Sigmoid colon (tissue), 7 donors: ENCODE data around the gene RPH3AL. TPM values are rescaled to one million over a fixed set of nuclear protein-coding genes. Genes with fewer than 3 reads are reported as not detected.

Source experiments
- DNase-seq: peaks from one replicate; pipeline ENCODE4 v3.0.0-alpha.2; 2019
- H3K27ac ChIP-seq, 4 donors: fragments of 200-600 bp; sonication (generic); one replicate each; pipeline ENCODE4 v1.5.1; 2016 to 2019; ENCODE audit warnings: mild to moderate bottlenecking in 1 of 4
- H3K27me3 ChIP-seq, 3 donors: fragments of 200-600 bp; sonication (generic); one replicate each; pipeline ENCODE4 v1.5.1; 2019; ENCODE audit warnings: mild to moderate bottlenecking in 1 of 3
- H3K36me3 ChIP-seq, 4 donors: fragments of 200-600 bp; sonication (generic); one replicate each; pipeline ENCODE4 v1.5.1; 2016 to 2019
- H3K4me1 ChIP-seq, 4 donors: fragments of 200-600 bp; sonication (generic); one replicate each; pipeline ENCODE4 v1.5.1; 2017 to 2019
- H3K4me3 ChIP-seq, 4 donors: fragments of 200-600 bp; sonication (generic); one replicate each; pipeline ENCODE4 v1.5.1; 2017 to 2019; ENCODE audit warnings: mild to moderate bottlenecking in 2 of 4, moderate library complexity in 1 of 4
- H3K9me3 ChIP-seq, 4 donors: fragments of 200-600 bp in 3 of 4; sonication (generic) in 3 of 4; one replicate each; pipeline versions ENCODE4 v1.5.1 to v1.6.1; 2013 to 2019
- CTCF ChIP-seq, 4 experiments: fragments of 450-650 bp in 3 of 4; fragments of 200-600 bp in 1 of 4; IDR thresholded peaks; one replicate each; pipeline ENCODE4 v1.5.1; 2016 to 2019; ENCODE audit warnings: antibody characterized with exemption in 4 of 4, mild to moderate bottlenecking in 3 of 4, moderate library complexity in 2 of 4
- EP300 ChIP-seq, 4 donors: sonication (generic); formaldehyde crosslinking; IDR thresholded peaks; one replicate each; pipeline ENCODE4 v1.6.1; 2017; ENCODE audit warnings: antibody characterized with exemption in 4 of 4
- POLR2A ChIP-seq, 2 donors: fragments of 450-650 bp; IDR thresholded peaks; one replicate each; pipeline ENCODE4 v1.6.1; 2016; ENCODE audit warnings: antibody characterized with exemption in 2 of 2, mild to moderate bottlenecking in 2 of 2, moderate library complexity in 2 of 2
- POLR2AphosphoS5 ChIP-seq, 4 donors: sonication (generic); formaldehyde crosslinking; IDR thresholded peaks; one replicate each; pipeline ENCODE4 v1.6.1; 2017; ENCODE audit warnings: antibody characterized with exemption in 4 of 4
- WGBS, 2 donors: extraction: QIAGEN DNeasy Blood & Tissue Kit; methylation state at CpG; one replicate each; pipeline ENCODE4 v1.1.7; 2013; 5-methylcytosine and 5-hydroxymethylcytosine counted together
- intact Hi-C: fragments of 100-400 bp; cut with DNase I; formaldehyde crosslinking; loops from one replicate; pipeline ENCODE4 v1.15.1; 2023
- polyA plus RNA-seq, 3 donors: library from polyadenylated mRNA; stranded (reverse); fragments of 200-250 nt; gene quantifications; one replicate each; pipeline ENCODE4 v1.2.3, GENCODE V29; 2013
- total RNA-seq, 4 donors: library from RNA; depleted of rRNA; stranded (reverse); fragments of >200 nt; gene quantifications; one replicate each; pipeline ENCODE4 v1.1.0, GENCODE V29; 2016
- donor health status: healthy with polysubstance abuse.
- donor health status: Bipolar disorder and iron deficiency.
- donor health status: healthy.

Gene RPH3AL
- total and polyA plus RNA-seq, 7 donors: 1.8 to 23.1 (median 12.7) TPM

- Histone ChIP-seq H3K27ac (no peak overlapping the region), H3K27me3 (no peaks in the 10 kb centered on the region), H3K4me3 (no peak overlapping the region), H3K9me3 (no peaks in the 10 kb centered on the region), H3K36me3 (no peaks in the 10 kb centered on the region), H3K4me1 (no peaks in the 10 kb centered on the region)
- peak; percentile 29 for DNase-seq
- 91 to 97% methylated on average over 13 of the region's 13 CpGs for WGBS, 2 donors
- intact Hi-C loops: no loop called here
- TF ChIP-seq CTCF (IDR thresholded peaks at IDR 0.05): no peak
- TF ChIP-seq EP300 (IDR thresholded peaks at IDR 0.05): no peak
- no peak for TF ChIP-seq POLR2AphosphoS5 (IDR thresholded peaks at IDR 0.05)
- no peak for TF ChIP-seq POLR2A (IDR thresholded peaks at IDR 0.05)
These were observed 27.2 kb downstream of the RPH3AL start for GRCh38 chr17:325270-326009.

- H3K27ac ChIP-seq: no peak overlapping the region
- no peaks in the 10 kb centered on the region for H3K9me3 ChIP-seq
- H3K27me3 ChIP-seq: no peaks in the 10 kb centered on the region
- TF ChIP-seq POLR2AphosphoS5 (IDR thresholded peaks at IDR 0.05) (no peak), POLR2A (IDR thresholded peaks at IDR 0.05) (no peak), EP300 (IDR thresholded peaks at IDR 0.05) (no peak), CTCF (IDR thresholded peaks at IDR 0.05) (no peak)
- peak; percentile 61 for DNase-seq
- intact Hi-C loops: no loop called here
- no peak overlapping the region for H3K4me3 ChIP-seq
- no peaks in the 10 kb centered on the region for H3K36me3 ChIP-seq
- 90 to 92% methylated on average over 39 of the region's 39 CpGs for WGBS, 2 donors
- H3K4me1 ChIP-seq: no peaks in the 10 kb centered on the region
These were observed 28.7 kb downstream of the RPH3AL start for GRCh38 chr17:323721-324571.

GRCh38 chr17:323181-323580, 29.4 kb downstream of the RPH3AL start:
- Histone ChIP-seq H3K4me1 (no peaks in the 10 kb centered on the region), H3K9me3 (no peaks in the 10 kb centered on the region), H3K4me3 (no peak overlapping the region), H3K36me3 (no peaks in the 10 kb centered on the region), H3K27ac (no peak overlapping the region), H3K27me3 (no peaks in the 10 kb centered on the region)
- intact Hi-C loops: no loop called here
- peak; percentile 24 for DNase-seq
- 83 to 87% methylated on average over 8 of the region's 8 CpGs for WGBS, 2 donors
- TF ChIP-seq CTCF (IDR thresholded peaks at IDR 0.05): no peak
- TF ChIP-seq POLR2A (IDR thresholded peaks at IDR 0.05): no peak
- TF ChIP-seq EP300 (IDR thresholded peaks at IDR 0.05): no peak
- no peak for TF ChIP-seq POLR2AphosphoS5 (IDR thresholded peaks at IDR 0.05)

GRCh38 chr17:322006-322780, 30.4 kb downstream of the RPH3AL start:
- H3K27ac ChIP-seq: no peak overlapping the region
- no peaks in the 10 kb centered on the region for H3K9me3 ChIP-seq
- no peaks in the 10 kb centered on the region for H3K4me1 ChIP-seq
- H3K27me3 ChIP-seq: no peaks in the 10 kb centered on the region
- no peak overlapping the region for H3K4me3 ChIP-seq
- intact Hi-C loops: no loop called here
- no peaks in the 10 kb centered on the region for H3K36me3 ChIP-seq
- TF ChIP-seq CTCF (IDR thresholded peaks at IDR 0.05) (no peak), POLR2A (IDR thresholded peaks at IDR 0.05) (no peak), EP300 (IDR thresholded peaks at IDR 0.05) (no peak), POLR2AphosphoS5 (IDR thresholded peaks at IDR 0.05) (no peak)
- 81 to 93% methylated on average over 27 of the region's 27 CpGs for WGBS, 2 donors
- peak; percentile 49 for DNase-seq
